PFSK-1 (cell line): Measurements from ENCODE around the gene NPIPA3.

Experiments used
- FOXP2 ChIP-seq: optimal IDR thresholded peaks from 2 replicates; pipeline ENCODE3; 2011; ENCODE audit warnings: borderline replicate concordance, control low read depth, inconsistent platforms; ENCODE audit not compliant: insufficient read depth; ENCODE audit errors: extremely low read length, extremely low read depth
- POLR2AphosphoS5 ChIP-seq: IDR thresholded peaks from 2 replicates; pipeline ENCODE4 v1.6.1; 2012; ENCODE audit warnings: low read depth, mild to moderate bottlenecking, control low read depth, low read length, moderate library complexity
- SIN3A ChIP-seq: IDR thresholded peaks from 2 replicates; pipeline ENCODE4 v1.6.1; 2012; ENCODE audit warnings: mild to moderate bottlenecking, low read length, moderate library complexity, borderline replicate concordance; ENCODE audit not compliant: insufficient read depth
- TAF1 ChIP-seq: IDR thresholded peaks from 2 replicates; pipeline ENCODE4 v1.6.1; 2012; ENCODE audit warnings: low read length, control low read depth, borderline replicate concordance; ENCODE audit not compliant: insufficient read depth
- TF ChIP-seq, protein P1 (sequence below), 2 experiments: IDR thresholded peaks; 2 replicates each; pipeline versions ENCODE4 v1.6.1 to v1.8.0; 2011 to 2012; ENCODE audit warnings: low read depth in 2 of 2, low read length in 2 of 2, control low read depth in 1 of 2, inconsistent platforms in 1 of 2, mild to moderate bottlenecking in 1 of 2, moderate library complexity in 1 of 2; ENCODE audit not compliant: insufficient read depth in 1 of 2

DNA sequence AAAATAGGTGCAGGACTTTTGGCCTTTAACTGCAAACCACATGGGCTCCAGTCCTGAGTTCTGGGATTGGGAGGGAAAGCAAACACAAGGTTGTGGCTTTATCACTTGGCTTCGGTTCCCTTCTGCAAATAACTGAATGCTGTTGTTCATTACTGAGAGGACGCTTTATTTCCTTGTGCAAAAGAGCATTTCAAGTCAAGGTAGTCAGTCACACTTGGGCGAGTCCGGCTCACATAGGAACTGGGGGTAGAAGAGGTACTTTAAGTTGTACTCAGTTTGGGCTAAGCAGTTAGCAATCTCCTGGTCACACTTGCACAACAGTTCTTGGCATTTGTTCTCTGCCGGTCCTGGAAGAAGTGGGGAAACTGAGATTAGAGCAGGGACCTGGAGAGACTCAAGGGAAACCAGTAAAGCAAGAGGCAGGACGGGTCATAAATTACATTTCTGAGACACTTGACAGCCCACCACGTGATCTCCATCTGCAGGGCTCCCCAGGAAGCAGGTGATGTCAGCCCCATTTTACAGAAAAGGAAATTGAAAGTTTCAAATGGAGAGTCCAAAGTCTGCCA lies 30.7 kb upstream of the NPIPA3 start:
- TF ChIP-seq TAF1 (no peak), POLR2AphosphoS5 (no peak), FOXP2 (no peak), SIN3A (no peak)
- TF ChIP-seq, protein P1, sequence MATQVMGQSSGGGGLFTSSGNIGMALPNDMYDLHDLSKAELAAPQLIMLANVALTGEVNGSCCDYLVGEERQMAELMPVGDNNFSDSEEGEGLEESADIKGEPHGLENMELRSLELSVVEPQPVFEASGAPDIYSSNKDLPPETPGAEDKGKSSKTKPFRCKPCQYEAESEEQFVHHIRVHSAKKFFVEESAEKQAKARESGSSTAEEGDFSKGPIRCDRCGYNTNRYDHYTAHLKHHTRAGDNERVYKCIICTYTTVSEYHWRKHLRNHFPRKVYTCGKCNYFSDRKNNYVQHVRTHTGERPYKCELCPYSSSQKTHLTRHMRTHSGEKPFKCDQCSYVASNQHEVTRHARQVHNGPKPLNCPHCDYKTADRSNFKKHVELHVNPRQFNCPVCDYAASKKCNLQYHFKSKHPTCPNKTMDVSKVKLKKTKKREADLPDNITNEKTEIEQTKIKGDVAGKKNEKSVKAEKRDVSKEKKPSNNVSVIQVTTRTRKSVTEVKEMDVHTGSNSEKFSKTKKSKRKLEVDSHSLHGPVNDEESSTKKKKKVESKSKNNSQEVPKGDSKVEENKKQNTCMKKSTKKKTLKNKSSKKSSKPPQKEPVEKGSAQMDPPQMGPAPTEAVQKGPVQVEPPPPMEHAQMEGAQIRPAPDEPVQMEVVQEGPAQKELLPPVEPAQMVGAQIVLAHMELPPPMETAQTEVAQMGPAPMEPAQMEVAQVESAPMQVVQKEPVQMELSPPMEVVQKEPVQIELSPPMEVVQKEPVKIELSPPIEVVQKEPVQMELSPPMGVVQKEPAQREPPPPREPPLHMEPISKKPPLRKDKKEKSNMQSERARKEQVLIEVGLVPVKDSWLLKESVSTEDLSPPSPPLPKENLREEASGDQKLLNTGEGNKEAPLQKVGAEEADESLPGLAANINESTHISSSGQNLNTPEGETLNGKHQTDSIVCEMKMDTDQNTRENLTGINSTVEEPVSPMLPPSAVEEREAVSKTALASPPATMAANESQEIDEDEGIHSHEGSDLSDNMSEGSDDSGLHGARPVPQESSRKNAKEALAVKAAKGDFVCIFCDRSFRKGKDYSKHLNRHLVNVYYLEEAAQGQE (IDR thresholded peaks at IDR 0.05; ENCODE audit: insufficient read depth in 1 of 2, low read depth in 2 of 2, low read length in 2 of 2): no peak
